ENCODE measurements around the gene ADSS1. TPM values are rescaled to one million over a fixed set of nuclear protein-coding genes. Genes with fewer than 3 reads are reported as not detected.
A peak's percentile ranks its signal among the peaks of the same experiment; 100 is the strongest.
"Not testable (repeated sequence)": the region's sequence is repeated elsewhere in the genome, so short reads cannot be mapped to it uniquely, and the experiment has no call there.

Gene ADSS1
- total RNA-seq, 1 donor from 2014 or later: 2.8 TPM

DNA sequence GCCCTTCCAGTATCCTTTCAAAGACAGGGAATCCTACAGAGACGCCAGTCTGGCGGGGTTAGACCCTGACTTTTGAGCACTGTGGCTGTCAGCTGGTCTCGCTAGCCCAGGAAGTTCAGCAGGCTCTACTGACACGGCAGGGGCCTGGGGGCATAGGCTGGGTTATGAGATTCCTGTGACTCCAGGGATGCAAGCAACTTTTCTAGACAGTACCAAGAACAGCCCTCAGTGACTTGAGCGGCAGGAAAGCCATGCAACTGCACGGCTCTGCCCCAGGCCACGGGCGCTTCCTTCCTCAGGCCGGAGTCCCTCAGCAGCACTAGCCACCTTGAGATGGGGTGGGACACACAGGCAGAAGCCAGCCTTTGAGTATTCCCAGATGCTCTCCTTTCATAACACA is 23.8 kb downstream of the ADSS1 start:
- no peak for DNase-seq (ENCODE audit: low read depth, low spot score)

DNA sequence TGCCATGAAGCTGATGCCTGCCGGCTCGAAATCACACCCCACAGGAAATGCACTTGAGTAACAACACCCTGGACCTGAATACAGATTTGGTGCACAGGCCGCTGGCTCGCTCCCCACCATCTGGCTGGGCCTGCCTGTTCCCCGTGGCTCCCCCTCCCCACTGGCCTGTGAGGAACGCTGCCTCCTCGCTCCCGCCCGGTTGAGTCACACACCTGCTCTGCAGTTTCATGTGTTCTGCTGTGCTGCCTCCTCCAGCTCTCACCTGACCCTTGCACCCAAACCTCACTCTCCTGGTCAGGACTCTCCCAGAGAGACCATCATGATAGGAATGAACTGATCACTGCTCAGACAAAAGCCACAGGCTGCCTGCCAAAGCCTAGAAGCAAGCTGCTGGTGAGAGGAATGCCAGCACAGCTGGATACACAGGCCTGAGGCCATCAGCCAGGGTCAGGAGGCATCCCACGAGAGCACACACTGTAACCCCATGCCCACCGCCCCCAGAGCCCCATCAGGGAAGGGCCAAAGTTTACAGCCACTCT is 25.2 kb downstream of the ADSS1 start:
- no peak for DNase-seq (ENCODE audit: low read depth, low spot score)

DNA sequence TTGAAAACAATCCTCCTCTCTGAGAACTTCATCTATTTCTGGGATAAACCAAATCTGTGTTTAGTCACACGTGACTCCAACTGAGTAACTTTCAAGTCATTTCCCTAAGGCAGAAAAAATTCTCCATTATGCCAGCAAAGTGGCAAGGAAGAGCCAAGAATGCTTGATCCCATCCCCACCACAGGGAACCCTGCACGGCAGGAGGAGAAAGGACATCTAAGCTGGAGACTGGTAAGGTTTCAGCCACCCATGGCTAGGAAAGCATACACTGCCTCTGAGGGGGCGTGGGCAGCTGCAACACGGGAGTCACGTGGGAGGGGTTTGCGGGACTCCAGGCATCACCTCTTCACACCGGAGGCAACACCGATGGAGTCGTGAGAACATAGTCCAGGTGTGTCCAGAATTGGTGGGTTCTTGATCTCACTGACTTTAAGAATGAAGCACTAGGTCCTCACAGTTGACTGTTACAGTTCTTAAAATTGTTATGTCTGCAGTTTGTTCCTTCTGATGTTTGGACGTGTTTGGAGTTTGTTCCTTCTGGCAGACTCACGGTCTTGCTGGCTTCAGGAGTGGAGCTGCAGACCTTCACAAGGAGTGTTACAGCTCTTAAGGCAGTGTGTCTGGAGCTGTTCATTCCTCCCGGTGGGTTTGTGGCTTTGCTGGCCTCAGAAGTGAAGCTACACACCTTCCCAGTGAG is 26.2 kb downstream of the ADSS1 start:
- DNase-seq (ENCODE audit: low read depth, low spot score): no peak

DNA sequence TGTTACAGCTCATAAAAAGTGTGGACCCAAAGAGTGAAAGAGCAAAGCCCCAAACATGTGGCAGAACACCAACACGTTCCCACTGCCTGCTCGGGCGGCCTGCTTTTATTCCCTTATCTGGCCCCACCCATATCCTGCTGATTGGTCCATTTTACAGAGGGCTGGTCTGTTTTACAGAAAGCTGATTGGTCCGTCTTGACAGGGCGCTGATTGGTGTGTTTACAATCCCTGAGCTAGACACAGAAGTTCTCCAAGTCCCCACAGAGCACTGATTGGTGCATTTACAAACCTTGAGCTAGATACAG is 26.7 kb downstream of the ADSS1 start:
- DNase-seq (ENCODE audit: low read depth, low spot score): not testable (repeated sequence)

DNA sequence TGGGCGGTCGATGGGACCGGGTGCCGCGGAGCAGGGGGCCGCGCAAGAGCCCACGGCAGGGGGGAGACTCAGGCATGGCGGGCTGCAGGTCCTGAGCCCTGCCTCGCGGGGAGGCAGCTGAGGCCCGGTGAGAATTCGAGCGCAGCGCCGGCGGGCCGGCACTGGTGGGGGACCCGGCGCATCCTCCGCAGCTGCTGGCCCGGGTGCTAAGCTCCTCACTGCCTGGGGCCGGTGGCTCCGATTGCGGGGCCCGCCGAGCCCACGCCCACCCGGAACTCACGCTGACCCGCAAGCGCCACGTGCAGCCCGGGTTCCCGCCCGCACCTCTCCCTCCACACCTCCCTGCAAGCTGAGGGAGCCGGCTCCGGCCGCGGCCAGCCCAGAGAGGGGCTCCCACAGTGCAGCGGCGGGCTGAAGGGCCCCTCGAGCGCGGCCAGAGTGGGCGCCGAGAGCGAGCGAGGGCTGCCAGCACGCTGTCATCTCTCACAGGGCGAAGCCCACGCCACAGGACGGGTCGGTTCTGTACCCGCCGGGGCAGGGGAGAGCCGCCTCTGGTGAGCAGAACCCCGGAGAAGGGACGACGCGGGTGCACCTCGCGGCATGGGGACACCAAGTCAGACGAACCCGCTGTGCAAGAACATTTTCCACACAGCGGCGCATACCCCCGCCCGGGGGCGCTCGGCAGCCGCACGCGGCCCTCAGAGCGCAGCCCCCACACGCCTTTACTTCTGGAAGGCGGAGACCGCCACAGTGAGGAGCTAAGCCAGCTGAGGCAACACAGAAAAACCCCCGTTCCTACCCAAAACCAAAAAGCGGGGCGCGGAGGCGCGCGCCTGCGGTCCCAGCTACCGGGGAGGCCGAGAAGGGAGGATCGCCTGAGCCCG is 27.8 kb downstream of the ADSS1 start:
- no peak for DNase-seq (ENCODE audit: low read depth, low spot score)

DNA sequence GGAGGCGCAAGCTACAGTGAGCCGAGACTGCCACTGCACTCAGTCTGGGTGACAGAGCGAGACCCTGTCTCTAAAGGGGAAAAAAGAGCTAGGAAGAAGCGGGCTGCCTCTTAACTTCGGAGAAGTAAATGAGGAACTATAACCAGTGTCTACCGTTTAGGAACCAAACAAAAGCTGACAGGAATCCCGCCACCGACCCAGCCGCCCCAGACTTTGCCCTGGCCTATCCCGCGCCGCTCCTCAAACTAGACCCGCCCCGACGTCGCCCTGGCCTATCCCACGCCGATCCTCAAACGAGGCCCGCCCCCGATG is 28.4 kb downstream of the ADSS1 start:
- DNase-seq (ENCODE audit: low read depth, low spot score): no peak

DNA sequence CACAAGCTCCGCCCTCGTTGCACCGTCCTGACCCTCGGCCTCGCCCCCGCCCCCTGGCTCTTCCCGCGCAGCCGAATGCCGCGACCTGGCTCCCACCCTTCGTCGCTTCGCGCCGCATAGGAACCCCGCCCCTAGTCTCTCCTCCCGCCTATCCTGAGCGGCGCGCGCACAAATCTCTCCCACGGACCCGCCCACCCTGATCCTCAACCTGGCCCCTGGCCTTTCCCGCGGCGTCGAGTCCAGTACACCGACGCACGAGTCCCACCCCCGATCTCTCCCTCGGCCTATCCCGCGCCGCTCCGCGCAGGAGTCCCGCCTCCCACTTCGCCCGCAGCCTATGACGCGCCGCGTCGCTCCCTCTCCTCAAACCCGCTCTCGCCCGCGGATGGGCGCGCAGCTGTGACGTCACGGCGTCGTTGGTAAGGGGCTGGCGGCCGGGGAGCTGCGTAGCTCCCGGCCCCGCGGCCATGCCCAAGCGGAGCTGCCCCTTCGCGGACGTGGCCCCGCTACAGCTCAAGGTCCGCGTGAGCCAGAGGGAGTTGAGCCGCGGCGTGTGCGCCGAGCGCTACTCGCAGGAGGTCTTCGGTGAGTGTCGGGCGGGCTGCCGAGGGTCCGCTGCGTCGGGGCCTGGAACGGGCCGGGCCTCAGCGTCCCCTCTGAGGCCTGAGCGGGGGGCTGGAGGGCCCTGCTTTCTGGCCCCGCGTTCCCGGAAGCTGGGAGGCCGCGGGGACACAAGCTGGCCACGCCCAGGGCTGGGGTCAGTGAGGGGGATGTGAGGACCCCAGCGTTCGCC is 28.9 kb downstream of the ADSS1 start, which contains the start of gene SIVA1:
SIVA1 (plus strand) TSS at position 413 of the 793 bp plus-strand sequence; CDS start at position 468, 55 bp downstream.
- peak; percentile 98 for DNase-seq (ENCODE audit: low read depth, low spot score)

DNA sequence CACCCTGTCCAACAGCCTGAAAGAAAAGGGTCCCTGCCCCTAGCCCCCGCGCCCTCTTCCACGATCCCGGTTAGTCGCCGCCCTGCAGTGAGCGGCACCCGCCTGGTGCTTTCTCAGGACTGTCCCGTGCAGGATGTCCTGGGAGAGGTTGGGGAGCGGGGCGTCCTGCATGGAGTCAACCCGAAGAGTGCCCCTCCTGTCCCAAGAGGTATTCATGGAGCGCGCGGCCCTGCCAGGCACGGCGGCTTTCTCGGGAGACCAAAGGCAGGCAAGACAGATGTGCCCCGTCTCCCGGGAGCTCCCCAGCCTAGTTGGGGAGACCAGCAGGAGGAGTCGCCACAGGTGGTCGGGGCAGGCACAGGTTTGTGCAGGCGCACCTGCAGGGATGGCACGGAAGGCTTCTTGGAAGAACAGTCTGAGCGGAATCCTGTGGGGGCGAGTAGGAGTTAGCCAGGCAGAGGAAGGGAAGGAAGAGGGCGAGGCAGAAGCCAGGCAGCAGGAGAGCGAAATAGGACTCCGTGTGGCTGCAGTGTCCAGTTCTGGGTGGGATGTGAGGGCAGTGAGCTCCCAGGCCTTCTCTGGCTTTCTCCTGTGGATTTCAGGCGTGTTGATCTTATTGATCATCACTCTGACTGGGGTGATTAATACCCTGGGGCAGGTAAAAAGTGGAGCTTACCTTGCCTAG is 29.6 kb downstream of the ADSS1 start:
- no peak for DNase-seq (ENCODE audit: low read depth, low spot score)

DNA sequence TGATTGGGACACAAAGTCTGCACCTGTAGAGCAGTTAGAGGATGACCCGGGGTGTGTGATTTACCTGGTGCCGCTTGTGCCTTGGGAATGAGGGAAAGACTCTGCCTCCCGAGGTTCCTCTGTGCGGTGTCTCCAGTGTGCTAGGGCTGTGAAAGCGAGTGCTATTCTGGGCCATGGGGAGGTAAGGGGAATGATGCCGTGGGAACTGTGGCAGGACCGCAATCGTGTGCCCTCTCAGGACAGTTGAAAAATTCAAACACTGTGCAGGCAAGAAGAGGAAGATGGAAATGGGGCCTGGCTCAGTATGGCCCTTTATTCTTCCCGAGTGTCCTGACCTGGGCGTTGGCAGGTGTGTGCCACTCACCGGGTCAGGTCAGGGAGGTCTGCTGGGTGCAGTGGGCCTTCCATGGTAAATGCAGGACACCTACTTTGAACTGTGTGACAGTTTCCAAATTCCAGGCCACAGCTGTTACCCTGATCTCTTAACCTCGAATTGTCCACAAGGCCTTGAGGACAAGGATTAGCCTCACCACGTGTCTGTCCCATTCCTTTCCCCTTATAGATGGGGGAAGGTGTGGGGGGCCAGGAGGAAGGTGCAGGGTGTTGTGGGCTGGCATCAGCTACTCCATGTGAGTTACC is 30.3 kb downstream of the ADSS1 start:
- no peak for DNase-seq (ENCODE audit: low read depth, low spot score)

DNA sequence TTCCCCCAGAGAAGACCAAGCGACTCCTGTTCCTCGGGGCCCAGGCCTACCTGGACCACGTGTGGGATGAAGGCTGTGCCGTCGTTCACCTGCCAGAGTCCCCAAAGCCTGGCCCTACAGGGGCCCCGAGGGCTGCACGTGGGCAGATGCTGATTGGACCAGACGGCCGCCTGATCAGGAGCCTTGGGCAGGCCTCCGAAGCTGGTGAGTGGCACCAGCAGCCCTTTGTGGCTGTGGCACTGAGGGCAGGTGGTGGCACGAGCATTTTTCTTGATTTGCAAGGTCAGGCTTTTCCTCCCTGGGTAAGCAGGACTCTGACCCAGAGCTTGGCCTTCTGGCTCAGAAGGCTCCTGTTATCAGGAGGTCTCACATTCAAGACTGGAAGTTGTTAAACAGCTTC is 31.6 kb downstream of the ADSS1 start:
- no peak for DNase-seq (ENCODE audit: low read depth, low spot score)

DNA sequence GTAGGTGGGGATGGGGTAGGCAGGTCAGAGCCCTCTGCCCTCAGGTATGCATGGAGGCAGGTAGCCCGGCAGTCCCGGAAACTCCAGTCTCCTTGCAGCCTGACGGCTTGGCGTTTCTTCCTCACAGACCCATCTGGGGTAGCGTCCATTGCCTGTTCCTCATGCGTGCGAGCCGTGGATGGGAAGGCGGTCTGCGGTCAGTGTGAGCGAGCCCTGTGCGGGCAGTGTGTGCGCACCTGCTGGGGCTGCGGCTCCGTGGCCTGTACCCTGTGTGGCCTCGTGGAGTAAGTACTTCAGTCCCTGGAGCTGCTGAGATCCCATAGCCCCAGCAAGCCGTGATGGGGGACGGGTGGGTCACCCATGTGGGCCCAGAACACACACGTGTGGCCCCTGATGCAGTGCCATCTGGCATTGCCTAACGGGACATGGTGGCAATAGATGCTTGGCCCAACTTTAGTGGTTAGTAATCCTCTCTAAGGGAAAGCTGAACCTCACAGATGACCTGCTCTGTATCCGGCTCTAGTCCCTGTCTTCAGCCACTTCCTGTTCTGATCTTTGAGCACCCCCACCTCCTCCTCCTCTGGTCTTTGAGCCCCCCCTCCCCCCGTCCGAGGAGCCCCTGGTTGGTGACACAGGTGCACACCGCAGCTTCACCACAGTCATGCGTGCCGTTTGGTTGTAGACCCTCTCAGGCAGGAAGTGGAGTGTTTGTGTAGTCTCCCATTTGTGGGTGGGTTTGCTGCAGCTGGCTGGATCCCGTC is 32.6 kb downstream of the ADSS1 start:
- DNase-seq (ENCODE audit: low read depth, low spot score): no peak

DNA sequence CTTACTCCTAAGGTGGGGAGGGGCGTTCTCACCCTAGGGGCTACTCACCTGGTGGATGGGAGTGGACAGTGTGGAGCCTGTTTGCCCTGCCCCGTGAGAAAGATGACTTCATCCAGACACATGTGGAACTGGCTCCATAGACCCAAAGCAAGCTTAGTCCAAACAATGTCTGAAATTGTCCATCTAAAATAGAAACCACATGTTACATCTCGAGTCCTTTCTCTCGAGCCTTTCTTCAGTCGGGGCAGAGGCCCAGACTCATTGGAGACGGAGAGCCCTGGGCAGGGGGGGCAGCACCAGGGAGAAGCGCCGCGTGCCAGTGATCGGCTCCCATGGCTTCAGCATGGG is 33.2 kb downstream of the ADSS1 start:
- DNase-seq (ENCODE audit: low read depth, low spot score): no peak

DNA sequence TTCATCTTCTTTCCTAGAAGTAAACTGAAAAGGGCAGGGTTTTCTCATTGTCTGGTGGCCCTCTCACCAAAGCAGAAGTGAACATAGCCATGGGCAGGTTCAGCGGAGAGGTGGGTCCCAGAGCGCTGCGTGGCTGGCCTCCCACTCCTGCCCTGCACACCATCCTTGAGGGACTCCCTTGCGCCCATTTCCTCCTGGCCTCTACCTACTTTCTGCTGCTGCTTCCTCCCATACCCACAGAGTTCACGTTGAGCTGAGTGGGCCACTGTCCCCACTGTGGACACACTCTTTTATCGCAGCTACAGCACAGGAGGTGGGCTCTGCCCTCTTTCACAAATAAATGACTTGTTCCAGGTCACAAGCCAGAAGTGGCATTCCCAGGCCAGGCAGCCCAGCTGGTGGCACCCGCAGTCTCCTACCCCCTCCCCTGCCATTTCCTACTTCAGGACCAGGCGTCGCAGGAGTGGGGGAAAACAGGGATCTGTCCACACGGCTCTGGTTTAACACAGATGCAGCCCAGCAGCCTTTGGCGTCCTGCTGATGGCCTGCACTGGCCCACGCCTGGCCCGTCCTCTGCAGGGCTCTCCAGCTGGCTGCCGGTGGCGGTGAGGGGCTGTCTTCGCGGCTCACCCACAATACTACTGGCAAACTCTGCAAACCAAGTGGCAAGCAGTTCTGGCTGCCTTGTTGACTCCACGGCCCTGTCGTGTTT is 33.8 kb downstream of the ADSS1 start:
- no peak for DNase-seq (ENCODE audit: low read depth, low spot score)

DNA sequence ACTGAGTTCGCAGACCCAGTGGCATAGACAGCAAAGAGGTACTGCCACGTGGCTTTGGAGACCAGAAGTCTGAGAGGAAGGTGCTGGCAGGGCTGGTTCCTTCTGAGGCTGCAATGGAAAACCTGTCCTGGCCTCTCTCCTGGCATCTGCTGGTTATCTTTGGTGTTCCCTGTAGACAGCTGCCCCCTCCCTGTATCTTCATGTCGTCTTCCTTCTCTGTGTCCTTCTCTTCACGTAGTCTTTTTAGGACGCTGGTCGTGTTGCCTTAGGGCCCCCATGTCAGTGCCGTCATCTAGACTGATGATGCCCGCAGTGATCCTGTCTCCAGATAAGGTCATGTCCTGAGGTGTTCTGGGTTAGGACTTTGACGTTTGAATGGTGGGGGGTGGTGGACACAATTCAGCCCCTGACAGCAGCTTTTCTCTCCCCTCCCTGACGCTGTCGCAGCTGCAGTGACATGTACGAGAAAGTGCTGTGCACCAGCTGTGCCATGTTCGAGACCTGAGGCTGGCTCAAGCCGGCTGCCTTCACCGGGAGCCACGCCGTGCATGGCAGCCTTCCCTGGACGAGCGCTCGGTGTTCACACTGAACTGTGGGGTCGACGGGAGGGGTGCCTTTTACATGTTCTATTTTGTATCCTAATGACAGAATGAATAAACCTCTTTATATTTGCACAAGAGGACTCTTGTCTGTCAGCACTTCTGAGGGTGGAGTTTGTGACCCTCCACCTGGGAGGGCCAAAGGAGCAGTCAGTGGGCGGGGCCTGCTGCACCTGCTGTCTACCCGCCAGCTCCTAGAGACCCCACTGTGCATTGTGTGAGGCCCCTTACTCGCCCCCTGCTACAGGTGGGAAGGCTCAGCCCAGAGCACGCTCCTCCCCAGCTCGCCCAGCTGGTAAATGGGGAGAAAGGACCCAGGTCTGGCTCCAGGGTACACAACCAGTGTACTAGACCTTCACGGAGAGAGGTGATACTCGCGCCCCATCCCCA is 35.2 kb downstream of the ADSS1 start:
- DNase-seq (ENCODE audit: low read depth, low spot score): no peak

DNA sequence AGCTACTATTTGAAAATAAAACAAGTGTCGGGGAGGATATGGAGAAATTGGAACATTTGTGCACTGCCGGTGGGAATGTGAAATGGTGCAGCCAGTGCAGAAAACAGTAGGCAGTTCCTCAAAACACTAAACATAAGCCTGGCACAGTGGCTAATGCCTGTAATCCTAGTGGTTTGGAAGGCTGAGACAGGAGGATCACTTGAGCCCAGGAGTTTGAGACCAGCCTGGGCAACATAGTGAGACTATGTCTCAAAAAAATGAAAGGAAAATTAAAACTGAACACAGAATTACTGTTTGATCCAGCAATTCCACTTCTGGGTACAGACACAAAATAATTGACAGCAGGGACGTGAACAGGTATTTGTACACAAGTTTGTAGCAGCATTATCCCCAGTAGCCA is 41.5 kb downstream of the ADSS1 start:
- no peak for DNase-seq (ENCODE audit: low read depth, low spot score)

DNA sequence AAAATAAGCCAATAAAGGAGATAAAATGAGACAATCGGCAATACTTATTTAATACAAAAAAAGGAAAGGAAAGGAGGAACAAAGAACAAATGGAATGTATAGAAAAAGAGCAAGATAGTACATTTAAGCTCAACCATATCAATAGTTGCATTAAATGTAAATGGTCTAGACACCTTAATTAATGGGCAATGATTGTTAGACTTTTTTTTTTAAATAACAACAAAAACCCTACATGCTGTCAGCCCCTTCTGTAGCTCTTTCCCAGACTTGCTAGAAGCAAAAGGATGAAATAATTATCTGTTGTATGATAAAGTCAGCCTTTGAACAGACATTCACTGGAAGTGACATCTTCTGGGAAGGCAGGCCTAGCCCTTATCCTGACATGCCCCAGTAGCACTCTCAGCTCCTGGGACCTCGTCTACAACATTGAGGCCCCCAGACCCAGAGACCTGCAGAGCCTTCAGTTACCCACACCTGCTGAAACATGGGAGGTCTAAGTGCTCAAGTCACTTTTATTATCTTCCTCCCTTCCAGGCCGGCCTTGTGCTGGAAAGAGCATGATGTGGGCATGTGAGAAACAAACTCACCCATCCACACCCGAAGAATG is 42.3 kb downstream of the ADSS1 start:
- no peak for DNase-seq (ENCODE audit: low read depth, low spot score)

DNA sequence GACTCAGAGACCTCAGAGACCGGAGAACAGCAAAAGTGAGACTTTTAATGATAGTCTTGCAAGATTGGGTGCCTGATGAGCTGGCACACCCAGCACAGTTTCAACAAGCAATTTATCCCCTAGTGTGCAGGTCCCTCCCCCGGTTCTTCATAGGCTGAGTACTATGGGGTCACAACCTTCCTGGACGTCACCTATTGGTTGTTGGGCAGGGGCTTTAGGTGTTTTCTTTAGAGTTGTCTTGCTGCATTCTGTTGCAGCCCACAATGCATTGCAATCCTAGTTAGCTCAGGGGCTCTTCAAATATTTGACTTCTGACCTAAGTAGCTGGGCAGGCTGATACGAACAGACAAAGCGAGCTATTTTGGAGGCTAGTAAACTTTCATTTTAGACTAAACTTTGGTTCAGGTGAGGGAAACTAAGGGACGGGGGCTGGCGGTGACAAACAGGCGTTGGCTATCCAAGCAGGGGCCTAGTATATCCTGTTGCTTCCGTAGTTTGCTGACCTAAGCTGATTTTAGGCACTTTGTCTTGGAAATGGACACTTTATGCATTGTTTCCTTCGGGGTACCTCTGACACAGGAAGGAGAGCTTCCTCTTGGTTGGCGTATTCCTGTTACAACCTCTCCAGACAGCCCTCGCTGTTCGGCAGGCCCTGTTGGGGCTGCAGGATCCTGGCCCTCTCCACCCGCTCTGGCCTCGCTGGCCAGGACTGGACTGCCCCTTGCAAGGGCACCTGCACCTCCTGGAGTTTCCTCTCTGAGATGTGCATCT is 43.0 kb downstream of the ADSS1 start:
- DNase-seq (ENCODE audit: low read depth, low spot score): no peak

Data from pulmonary artery endothelial cell (primary cell).